RWPE2 (cell line): ENCODE measurements around the gene SLC1A5.

Source experiments
- ATAC-seq: fragments of 200-7000 bp; cut with Tn5 transposase; 3 replicates; pipeline ENCODE4 v1.9.1; 2021; ENCODE audit warnings: low read depth
- DNase-seq: peaks from one replicate; pipeline ENCODE4 v3.0.0-alpha.2; 2020; ENCODE audit warnings: low spot score
- H3K27ac ChIP-seq: fragments of 450-650 bp; 2 replicates; pipeline ENCODE4 v1.5.1; 2017; ENCODE audit warnings: mild to moderate bottlenecking; ENCODE audit not compliant: poor library complexity, severe bottlenecking
- H3K27me3 ChIP-seq: fragments of 250-450 bp; sonication (Bioruptor Pico); 2 replicates; pipeline ENCODE4 v1.5.1; 2021; ENCODE audit warnings: mild to moderate bottlenecking, moderate library complexity; ENCODE audit not compliant: insufficient read depth, poor library complexity, severe bottlenecking
- H3K36me3 ChIP-seq: fragments of 250-450 bp; sonication (Bioruptor Pico); 2 replicates; pipeline ENCODE4 v1.5.1; 2020; ENCODE audit warnings: low read depth, mild to moderate bottlenecking, moderate library complexity
- H3K4me1 ChIP-seq: fragments of 250-450 bp; sonication (Bioruptor Pico); 2 replicates; pipeline ENCODE4 v1.5.1; 2021; ENCODE audit warnings: mild to moderate bottlenecking, moderate library complexity; ENCODE audit not compliant: insufficient read depth, poor library complexity, severe bottlenecking
- H3K4me3 ChIP-seq: fragments of 250-450 bp; sonication (Bioruptor Pico); 2 replicates; pipeline ENCODE4 v1.5.1; 2021; ENCODE audit warnings: mild to moderate bottlenecking, moderate library complexity; ENCODE audit not compliant: severe bottlenecking
- H3K9me3 ChIP-seq: fragments of 250-450 bp; sonication (Bioruptor Pico); 2 replicates; pipeline ENCODE4 v1.5.1; 2021; ENCODE audit warnings: mild to moderate bottlenecking, moderate library complexity; ENCODE audit not compliant: severe bottlenecking
- CTCF ChIP-seq: fragments of 450-650 bp; IDR thresholded peaks from one replicate; pipeline ENCODE4 v1.5.1; 2017; ENCODE audit warnings: mild to moderate bottlenecking, moderate library complexity; ENCODE audit not compliant: poor library complexity, severe bottlenecking

SLC1A5 gene

GRCh38 chr19:46729696-46730095, 58.7 kb downstream of the SLC1A5 start:
- H3K27ac ChIP-seq, result no peak overlapping the region
- no peak for ATAC-seq

DNA sequence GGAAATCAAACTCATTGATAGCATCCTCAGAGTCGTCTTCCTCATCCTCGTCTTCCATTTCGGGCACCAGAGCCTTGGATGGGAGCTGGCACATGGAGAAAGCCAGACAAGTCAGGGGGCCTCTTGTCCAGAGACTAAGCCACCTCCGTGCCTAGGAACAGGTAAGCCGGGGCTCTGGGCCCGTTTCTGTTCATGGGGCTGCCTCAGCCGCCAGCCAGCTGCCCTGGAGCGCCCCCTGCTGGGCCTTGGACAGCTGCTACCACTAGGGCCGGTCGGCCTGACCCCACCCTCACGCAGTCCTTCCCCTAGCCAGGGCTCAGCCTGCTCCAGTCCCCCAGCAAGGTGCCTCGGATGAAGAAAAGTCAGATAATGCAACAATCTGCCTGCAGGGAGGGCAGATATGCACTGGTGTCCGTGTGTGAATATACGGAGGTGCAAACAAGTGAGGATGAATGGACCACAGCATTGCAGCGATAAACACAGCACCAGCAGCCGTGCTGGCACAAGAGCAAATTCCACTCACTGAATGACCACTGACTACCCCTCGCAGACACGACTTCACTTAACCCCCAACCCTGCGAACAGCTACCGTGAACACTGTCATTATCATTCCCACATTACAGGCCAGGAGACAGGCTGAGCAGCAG, 59.6 kb downstream of the SLC1A5 start:
- H3K27ac ChIP-seq, result no peak overlapping the region
- no peak for DNase-seq
- H3K4me1 ChIP-seq, result peaks cover 9% of the 10 kb centered on the region
- peak; percentile 37; the same call in 1 of the 3 replicates for ATAC-seq
- peak; percentile 82 for TF ChIP-seq CTCF
- H3K4me3 ChIP-seq, result no peak overlapping the region
- H3K36me3 ChIP-seq, result peaks cover 91% of the 10 kb centered on the region
- no peaks in the 10 kb centered on the region for H3K9me3 ChIP-seq
- H3K27me3 ChIP-seq, result no peaks in the 10 kb centered on the region

More at GRCh38 chr19:46729696-46730095, 58.7 kb downstream of the SLC1A5 start:
- DNase-seq, result no peak
- peaks cover 9% of the 10 kb centered on the region for H3K4me1 ChIP-seq
- TF ChIP-seq CTCF, result no peak
- no peaks in the 10 kb centered on the region for H3K27me3 ChIP-seq
- peaks cover 92% of the 10 kb centered on the region for H3K36me3 ChIP-seq
- H3K9me3 ChIP-seq, result no peaks in the 10 kb centered on the region
- no peak overlapping the region for H3K4me3 ChIP-seq

DNA sequence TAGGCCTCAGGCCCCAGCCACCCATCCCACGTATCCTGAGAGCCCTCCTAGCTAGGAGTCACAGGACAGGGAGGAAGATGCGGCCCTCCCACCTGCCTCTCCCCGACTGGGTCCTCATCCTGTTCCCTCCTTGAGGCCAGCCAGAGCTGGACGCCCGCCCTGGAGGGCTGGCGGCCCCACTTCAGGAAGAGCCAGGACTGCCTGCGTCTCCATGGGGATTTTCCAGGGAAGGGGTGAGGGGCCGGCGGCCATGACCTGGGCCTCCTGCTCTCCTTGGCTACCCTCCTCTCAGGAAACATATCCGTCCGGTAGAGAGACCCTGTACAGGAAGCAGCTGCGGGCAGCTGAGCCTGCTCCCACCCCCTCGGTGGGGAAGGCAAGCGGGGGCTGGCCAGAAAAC, 60.2 kb downstream of the SLC1A5 start:
- DNase-seq (no peak), ATAC-seq (no peak)
- TF ChIP-seq CTCF, result no peak
- peaks cover 9% of the 10 kb centered on the region for H3K4me1 ChIP-seq
- H3K9me3 ChIP-seq, result no peaks in the 10 kb centered on the region
- peaks cover 88% of the 10 kb centered on the region for H3K36me3 ChIP-seq
- H3K27me3 ChIP-seq, result no peaks in the 10 kb centered on the region
- no peak overlapping the region for H3K27ac ChIP-seq
- H3K4me3 ChIP-seq, result no peak overlapping the region

GRCh38 chr19:46727757-46728156, 60.6 kb downstream of the SLC1A5 start:
- H3K27me3 ChIP-seq, result no peaks in the 10 kb centered on the region
- H3K4me3 ChIP-seq, result no peak overlapping the region
- TF ChIP-seq CTCF, result no peak
- DNase-seq (peak; percentile 69), ATAC-seq (no peak)
- H3K36me3 ChIP-seq, result peaks cover 88% of the 10 kb centered on the region
- H3K27ac ChIP-seq, result no peak overlapping the region
- peaks cover 9% of the 10 kb centered on the region for H3K4me1 ChIP-seq
- no peaks in the 10 kb centered on the region for H3K9me3 ChIP-seq

DNA sequence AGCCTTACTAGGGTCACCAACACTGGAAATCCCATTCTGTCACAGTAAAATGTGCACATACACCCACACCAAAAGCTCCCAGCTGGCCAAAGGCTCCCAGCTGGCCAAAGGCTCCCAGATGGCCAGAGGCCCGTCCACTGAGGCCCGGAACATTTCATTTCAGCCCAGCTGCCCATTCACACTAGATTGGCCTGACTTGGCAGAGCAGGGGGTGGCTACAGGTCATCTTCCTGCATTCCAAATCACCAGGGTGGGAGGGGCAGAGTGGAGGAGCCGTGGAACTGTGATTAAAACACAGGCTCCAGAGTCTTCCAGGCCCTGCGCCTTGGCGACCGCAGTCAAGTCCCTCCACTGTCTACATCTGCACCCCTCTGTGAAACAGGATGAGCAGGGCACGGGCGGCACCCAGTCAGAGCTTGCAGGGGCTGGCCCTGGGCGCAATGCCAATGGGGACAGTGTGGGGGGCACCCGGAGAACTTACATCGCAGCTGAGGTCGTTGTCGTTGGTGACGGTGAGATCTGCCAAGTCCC, 61.4 kb downstream of the SLC1A5 start:
- peaks cover 88% of the 10 kb centered on the region for H3K36me3 ChIP-seq

More for the DNA sequence above, 61.4 kb downstream of the SLC1A5 start:
- no peaks in the 10 kb centered on the region for H3K9me3 ChIP-seq
- DNase-seq, result peak; percentile 51
- peaks cover 3% of the 10 kb centered on the region for H3K4me1 ChIP-seq
- no peaks in the 10 kb centered on the region for H3K27me3 ChIP-seq
- no peak for TF ChIP-seq CTCF
- H3K27ac ChIP-seq, result no peak overlapping the region
- H3K4me3 ChIP-seq, result no peak overlapping the region
- no peak for ATAC-seq
